NCI-H2107 treated with DMSO at 0.1 percent for 48 hours (cell line): Measurements from ENCODE around the gene ESR1.
"Not testable (repeated sequence)": the region's sequence is repeated elsewhere in the genome, so short reads cannot be mapped to it uniquely, and the experiment has no call there.

Experiments
- DNase-seq: peaks from one replicate; lab custom pipeline; 2025; ENCODE audit not compliant: unreplicated experiment; lab: John Stamatoyannopoulos, UW

ESR1 gene

DNA sequence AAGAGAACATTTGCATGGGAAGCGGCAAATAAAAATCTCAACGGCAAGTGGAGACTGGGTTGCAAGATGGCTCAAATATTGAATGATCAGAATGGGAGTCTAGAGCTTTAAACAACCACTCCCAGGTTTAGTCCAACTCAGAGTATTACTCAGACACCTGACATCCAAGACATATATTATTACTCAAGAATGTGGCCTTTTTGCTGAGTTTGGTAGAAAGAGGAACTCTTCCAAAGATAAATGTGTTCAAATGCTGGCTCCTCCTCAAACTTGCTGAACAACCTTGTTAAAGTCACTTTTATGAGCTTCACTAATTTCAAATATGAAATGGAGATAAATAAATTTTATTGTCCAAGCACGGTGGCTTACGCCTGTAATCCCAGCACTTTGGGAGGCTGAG is 77.8 kb downstream of the ESR1 start:
- no peak for DNase-seq

DNA sequence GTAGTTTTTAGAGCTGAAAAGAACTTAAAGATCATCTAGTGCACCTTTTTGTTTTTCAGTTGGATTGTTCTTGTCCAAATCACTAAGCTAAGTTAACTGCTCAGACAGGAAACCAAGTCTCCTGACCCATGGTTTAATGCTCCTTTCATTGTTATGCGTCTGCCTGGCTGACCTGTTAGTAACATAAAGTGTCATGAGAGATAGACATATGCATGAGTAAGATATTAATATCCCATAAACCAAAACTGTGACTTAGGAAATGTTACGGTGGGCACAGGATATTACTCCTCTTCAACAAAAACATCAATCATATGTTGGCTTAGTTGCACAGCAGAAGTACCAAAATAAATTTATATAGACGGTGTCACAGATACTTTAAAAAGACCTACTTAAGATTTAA is 84.0 kb downstream of the ESR1 start:
- no peak for DNase-seq

DNA sequence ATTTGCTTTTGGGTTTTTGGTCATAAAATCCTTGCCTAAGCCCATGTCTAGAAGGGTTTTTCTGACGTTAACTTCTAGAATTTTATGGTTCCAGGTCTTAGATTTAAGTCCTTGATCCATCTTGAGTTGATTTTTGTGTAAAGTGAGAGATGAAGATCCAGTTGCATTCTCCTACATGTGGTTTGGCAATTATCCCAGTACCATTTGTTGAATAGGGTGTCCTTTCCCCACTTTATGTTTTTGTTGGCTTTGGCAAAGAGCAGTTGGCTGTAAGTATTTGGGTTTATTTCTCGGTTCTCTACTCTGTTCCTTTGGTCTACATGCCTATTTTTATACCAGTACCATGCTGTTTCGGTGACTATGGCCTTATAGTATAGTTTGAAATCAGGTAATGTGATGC is 86.9 kb downstream of the ESR1 start:
- not testable (repeated sequence) for DNase-seq

DNA sequence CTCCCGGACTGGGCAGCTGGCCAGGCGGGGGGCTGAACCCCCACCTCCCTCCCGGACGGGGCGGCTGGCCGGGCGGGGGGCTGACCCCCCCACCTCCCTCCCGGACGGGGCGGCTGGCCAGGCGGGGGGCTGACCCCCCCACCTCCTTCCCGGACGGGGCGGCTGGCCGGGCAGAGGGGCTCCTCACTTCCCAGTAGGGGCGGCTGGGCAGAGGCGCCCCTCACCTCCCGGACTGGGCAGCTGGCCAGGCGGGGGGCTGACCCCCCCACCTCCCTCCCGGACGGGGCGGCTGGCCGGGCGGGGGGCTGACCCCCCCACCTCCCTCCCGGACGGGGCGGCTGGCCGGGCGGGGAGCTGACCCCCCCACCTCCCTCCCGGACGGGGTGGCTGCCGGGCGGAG is 91.7 kb downstream of the ESR1 start:
- not testable (repeated sequence) for DNase-seq

DNA sequence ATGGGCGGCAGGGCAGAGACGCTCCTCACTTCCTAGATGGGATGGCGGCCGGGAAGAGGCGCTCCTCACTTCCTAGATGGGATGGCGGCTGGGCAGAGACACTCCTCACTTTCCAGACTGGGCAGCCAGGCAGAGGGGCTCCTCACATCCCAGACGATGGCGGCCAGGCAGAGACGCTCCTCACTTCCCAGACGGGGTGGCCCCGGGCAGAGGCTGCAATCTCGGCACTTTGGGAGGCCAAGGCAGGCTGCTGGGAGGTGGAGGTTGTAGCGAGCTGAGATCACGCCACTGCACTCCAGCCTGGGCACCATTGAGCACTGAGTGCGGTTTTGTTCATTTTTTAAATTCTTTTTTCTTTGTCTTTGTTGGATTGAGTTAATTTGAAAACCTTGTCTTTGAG is 92.3 kb downstream of the ESR1 start:
- not testable (repeated sequence) for DNase-seq

DNA sequence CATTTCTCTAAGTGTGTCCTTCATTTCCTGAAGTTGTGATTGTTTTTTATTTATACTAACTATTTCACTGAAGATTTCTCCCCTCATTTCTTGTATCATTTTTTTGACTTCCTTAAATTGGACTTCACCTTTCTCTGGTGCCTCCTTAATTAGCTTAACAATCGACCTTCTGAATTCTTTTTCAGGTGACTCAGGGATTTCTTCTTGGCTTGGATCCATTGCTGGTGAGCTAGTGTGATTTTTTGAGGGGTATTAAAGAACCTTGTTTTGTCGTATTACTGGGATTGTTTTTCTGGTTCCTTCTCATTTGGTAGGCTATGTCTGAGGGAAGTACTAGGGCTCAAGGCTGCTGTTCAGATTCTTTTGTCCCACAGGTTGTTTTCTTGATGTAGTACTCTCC is 92.8 kb downstream of the ESR1 start:
- no peak for DNase-seq

DNA sequence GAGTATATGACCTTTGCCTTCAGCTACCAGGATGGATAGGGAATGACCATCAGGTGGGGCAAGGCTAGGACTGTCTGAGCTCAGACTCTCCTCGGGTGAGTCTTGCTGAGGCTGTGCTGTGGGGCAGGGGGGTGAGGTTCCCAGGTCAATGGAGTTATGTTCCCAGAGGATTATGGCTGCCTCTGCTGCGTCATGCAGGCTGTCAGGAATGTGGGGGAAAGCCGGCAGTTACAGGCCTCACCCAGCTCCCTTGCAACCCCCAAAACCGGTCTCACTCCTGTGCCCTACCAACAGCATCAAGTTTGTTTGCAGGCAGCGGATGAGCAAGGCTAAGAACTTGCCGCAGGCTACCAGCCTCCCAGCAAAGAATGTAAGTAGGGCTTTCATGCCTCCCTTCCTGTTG is 93.5 kb downstream of the ESR1 start:
- no peak for DNase-seq

DNA sequence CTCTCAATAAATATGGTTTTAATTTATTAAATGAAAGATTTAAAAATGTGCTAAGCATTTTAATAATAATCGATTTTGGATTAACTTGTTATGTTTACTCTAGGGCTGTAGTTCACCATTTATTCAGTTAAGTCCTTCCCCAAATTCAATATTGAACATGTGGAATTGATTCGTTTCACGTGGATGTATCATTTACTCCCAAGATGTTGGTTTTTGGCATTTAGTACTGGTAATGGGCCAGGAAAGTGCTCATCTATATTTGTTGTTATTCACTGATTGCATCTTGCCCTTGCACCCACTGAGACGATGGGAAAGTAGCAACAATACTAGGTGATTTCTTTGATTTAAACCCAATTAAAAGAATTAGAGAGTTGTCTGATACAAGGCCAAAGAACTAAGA is 97.1 kb downstream of the ESR1 start:
- no peak for DNase-seq

DNA sequence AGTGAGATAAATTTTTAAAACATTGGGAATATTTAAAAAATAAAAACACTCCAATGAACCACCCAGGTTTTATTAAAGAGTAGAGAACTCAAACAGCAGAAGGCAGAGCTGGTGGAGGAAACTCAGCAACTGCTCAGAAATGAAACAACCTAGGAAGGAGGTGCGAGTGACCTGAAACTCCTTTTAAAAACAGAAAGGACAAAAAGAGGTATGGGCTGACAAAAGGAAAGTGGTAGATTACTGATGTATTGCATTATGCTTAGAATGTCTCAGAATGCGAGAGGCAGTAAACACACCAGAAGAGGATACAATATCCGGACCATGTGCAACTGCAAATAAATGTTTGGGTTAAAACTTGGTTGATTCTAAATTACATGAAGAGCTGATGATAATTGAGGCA is 97.6 kb downstream of the ESR1 start:
- DNase-seq = no peak

DNA sequence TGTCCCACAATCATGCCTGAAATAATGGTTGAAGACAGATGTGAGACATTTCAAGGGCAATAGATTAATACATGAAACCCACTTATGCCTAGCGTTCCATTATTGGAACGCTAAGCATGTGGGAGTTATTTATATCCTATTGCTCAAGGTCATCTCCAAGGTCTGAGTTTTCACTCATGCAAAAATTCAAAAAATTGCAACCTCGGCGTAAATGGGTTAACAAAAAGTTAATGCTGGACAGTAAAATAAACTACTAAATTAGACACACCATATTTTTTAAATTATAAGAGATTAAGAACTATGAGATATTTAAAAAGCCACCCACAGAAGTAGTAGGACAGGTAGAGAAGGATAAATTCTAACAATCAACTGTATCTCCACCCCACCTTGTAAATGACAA is 98.4 kb downstream of the ESR1 start:
- no peak for DNase-seq

DNA sequence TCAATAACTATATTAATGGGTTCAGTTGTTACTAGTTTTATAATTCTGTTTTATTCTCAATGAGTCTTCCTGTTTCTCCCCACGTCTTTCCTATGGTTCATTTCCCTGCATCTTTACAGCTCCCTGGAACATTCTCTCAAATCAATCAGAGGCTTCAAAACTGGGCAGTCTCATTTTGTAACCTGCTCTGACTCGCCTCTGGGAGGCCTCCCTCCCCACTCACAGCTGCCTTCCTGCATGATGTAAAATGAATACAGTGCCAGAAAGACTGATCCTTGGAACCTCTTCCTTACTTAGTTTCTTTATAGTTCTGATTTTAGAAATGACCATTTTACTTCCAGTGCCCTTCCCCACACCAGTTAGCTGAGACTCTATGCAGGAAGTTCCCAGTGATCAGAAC is 103.9 kb downstream of the ESR1 start:
- DNase-seq = no peak

DNA sequence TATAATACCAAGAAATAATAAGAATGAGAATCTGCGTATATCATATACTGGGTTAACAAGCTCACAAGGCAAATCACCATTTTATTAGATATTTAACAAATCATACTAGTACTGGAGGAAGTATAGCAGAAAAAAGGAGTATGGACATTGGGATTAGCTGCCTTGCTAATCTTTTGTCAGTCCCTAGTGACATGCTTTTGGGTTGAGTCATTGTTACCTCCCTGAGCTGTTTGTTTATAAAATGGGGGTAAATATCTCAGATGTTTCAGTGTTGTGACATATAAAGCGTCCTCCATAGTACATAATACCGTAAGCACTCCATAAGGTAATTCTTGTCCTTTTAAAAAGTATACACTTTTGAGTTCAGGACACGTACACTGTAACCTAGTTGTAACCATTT is 107.0 kb downstream of the ESR1 start:
- DNase-seq = no peak

DNA sequence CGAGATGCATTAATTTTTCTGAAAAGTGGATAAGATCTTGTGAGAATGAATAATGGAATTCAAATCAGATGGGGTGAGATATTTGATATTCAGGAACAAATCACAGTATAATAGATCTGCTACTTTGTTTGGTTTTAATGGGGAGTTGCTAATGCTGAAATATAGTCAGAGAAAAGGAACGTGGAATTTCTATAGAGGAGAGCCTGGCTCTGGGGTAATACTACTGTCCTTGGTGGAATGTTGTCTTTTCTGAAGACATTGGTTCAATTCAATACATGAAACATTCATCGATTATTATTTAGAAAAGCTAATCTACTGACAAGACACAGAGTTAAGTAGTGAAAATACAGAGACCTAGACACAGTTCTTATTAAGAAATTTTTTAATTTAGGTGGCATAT is 108.6 kb downstream of the ESR1 start:
- no peak for DNase-seq

DNA sequence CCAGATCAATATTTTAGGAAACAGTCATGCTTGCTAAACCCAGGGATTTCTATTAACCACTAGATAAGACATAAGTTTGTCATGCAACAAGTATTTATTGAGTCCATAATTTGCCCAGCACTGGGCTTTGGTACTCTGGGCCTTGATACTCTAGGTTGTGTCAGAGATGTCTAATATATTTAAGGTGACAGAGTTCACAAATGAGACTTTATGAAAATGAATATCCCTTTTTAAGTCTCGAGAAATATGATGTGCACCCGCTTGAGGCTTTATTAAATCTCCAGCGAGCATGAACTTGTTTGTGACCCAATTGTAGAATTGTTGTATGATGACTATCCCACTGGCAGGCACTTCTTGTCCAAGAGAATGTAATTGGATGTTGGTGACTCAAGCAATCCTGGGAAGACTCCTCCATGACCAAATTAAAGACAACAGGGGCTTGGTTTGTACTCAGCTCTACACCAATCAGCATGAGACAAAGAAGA is 109.2 kb downstream of the ESR1 start:
- no peak for DNase-seq

DNA sequence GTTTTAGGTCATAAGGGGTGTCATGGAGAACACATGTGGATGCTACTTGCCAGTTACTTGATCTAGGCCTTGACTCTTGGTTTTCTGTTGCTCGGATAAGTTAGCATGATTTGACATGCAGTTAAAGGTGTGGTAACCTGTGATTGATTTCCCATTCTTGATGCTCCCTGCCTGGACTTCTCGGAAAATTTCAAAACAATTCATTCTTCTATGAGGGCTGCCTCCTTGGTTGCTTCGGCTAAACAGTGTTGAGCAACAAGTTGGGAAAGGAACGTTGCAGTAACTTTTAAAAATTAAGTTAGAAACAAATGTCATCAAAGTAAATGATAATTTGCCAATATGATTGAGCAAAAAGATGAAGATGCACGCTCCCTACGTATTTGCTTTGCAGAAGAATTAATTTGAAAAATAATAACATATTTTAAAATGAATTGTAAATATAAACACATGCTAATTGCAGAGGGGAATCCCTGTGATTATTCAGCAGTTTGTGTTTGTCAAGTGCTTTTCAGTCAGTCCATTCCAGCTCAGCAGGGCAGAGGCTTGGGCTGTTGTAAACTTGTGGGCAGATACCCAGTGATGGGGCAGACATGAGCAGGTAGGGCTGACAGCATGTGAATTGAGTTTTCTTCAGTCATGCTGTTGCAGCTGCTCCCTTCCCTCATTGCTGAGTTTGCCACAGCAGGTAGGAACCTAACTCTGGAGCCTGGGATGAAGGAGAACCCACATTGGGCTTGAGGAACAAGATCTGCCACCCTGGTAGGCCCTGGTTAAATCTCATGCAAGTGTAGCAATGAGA is 110.2 kb downstream of the ESR1 start:
- no peak for DNase-seq

DNA sequence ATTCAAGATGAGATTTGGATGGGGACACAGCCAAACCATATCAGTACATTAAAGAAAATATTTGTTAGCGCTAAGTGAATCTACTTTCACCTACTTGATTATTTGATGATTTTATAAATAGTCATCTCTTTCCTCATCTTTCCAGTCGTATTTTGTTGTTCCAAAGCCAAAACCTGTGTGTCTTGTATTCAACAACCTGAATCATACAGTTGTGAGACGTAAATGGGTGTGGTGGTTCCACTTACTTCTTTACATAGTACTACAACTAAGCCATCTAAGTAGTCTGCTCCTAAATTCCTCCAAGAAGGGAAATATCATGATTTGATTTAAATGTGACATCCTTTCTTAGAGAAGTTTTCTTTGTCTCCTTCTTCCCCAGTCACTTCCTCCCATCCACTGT is 132.8 kb downstream of the ESR1 start:
- DNase-seq = no peak

DNA sequence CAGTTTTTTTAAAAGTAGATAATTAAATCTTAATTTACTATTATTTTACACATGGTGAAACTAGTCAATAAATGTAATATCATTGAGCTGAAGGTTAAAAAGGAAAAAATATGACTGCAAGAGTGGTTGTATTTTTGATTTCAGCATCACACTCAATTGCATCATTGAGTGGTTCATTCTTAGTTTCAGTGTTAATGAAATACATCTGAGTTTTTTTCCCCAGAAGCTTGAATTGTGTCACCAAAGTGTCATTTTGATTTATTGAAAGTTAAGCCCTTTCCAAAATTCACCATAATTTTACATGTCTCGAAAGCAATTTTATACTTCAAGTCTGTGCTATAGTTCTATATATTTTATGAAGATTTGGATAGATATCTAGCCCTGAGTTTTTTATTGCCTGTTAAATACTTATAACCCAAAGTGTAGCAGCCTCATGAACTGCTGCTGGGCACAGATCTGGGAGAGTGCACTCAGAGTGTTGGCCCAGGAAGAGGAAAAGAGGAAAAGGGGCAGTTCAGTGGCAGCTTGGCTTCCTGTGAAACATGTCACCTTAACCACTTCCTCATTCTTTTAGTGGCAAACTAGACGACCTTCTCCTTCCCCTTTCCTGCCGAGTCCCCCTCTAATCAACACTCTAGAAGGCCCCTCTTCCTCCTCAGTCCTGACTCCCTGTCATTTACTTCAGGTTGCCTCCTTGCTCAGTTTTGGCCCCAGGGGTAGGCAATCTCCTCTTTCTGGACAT is 140.7 kb downstream of the ESR1 start:
- no peak for DNase-seq

DNA sequence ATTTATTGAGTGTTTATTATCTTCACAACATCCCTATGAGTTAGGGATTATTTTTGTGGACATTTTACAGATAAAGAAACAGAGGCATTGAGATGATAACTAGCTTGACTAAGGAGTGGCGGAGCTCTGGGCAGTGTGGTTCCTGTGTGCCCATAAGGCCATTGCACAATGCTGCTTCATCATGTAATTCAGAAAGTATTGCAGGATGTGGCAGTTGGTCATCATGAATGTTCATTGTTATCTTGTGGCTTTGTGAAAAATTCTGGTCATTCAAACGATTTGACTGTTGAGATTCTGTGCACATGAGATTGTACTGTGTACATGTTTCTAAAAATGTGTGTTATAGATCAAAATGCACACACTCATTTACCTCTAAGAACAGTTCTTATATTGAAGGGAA is 150.8 kb downstream of the ESR1 start:
- DNase-seq = no peak

DNA sequence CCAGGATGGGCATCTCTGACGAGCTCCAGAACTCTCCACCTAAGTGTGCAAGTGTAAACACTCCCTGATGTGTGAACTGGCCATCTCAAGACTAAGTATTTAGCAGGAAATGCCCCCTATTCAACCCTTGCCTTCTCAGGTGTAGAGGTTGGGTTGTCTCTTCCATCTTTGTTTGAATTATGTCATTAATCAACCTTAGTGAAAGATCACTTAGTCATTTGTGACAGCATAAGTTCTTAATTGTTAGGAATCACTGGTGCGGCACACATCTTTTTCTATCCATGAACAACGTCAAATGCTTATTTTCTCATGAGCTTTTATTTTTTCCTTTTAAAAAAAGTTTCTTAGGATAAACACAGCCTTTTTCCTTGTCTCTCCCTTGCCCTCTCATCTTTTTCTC is 151.6 kb downstream of the ESR1 start:
- no peak for DNase-seq

DNA sequence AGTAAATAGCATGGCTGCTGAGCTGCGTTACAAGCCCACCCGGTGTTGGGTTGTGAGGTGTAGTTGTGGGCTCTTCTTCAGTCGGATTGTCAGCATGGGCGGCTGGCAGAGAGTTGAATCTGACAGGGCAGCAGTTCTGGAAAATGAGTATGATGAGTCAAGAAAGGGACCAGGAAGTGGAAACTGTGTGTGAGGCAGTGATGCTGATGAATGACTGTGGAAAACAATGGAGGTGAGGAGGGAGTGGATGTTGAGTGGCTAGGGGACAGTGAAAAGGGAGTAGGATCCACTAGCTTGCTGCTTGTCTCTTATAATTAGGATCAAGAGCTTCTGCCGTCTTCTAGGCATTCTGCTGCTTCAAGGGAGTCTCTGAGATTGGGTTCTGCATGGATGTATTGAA is 154.3 kb downstream of the ESR1 start:
- no peak for DNase-seq

DNA sequence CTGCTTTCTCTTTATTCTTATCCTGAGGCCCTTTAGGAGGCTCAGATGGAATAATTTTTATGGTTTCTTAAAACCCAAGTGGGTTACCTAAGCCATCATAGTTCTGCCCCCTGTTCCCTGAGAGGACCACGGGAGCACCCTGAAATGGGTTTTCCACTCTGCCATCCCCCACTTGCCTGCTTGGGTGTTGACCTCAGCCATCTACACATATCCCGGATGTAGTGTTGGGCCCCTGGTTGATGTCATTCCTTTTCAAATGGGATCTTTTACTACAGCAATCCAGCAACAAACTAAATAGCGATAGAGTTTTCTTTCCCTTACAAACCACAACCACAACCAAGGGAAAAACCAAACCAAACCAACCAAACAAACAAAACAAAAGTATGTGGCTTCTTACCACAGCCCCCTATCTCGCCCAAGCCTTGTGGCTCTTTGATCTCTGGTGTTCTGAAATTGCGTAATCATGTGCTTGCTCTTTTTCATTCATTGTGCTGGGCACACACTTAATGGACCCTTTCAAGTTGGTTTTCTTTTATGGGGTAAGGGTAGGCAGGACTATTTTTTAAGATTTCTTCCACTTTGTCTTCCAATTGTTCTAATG is 154.9 kb downstream of the ESR1 start:
- DNase-seq = no peak

DNA sequence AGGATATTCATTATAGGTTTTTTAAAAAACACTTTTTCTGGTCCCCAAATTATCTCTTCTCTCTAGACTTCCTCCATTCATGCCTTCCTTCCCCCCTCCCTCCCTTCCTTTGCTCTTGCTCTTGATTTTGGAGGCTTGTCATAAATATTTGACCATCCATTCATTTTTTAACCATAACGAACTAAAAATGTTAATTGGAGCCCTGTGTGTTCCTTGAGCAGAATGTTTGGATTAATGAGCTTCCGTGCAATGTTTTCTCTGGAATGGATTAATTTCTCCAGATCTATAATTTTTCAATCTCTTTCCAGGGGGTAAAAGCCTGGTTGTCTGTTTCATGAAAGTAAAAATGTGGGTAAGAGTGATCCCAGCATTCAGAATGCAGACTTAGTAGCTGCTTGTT is 155.5 kb downstream of the ESR1 start:
- DNase-seq = no peak
